Measurements from ENCODE around the gene AP5Z1.

- TF ChIP-seq CTCF (IDR thresholded peaks at IDR 0.05): no peak
- no peak for TF ChIP-seq POLR2A (IDR thresholded peaks at IDR 0.05)
Observed at GRCh38 chr7:4783762-4784351, 8.4 kb downstream of the AP5Z1 start.

Data from suprapubic skin (tissue), 3 donors.